ENCODE measurements around the gene TMEM258. TPM values are rescaled to one million over a fixed set of nuclear protein-coding genes. Genes with fewer than 3 reads are reported as not detected.

The TMEM258 gene
- total RNA-seq, 1 donor from 2014 or later = 94.0 TPM

- Histone ChIP-seq H3K27ac (no peak overlapping the region), H3K27me3 (no peaks in the 10 kb centered on the region), H3K36me3 (no peaks in the 10 kb centered on the region), H3K9me3 (no peaks in the 10 kb centered on the region), H3K4me1 (no peaks in the 10 kb centered on the region), H3K4me3 (no peak overlapping the region)
- DNase-seq = no peak
- intact Hi-C loops (cut with DNase I) = no loop called here
- TF ChIP-seq CTCF (IDR thresholded peaks at IDR 0.05) = no peak
- no peak for ATAC-seq
These were observed 45.8 kb downstream of the TMEM258 start for GRCh38 chr11:61746442-61747191.

GRCh38 chr11:61745781-61746441, 46.5 kb downstream of the TMEM258 start:
- ATAC-seq = no peak
- TF ChIP-seq CTCF (IDR thresholded peaks at IDR 0.05) = no peak
- no peak for DNase-seq
- Histone ChIP-seq H3K27ac (no peak overlapping the region), H3K36me3 (no peaks in the 10 kb centered on the region), H3K9me3 (no peaks in the 10 kb centered on the region), H3K4me3 (no peak overlapping the region), H3K4me1 (no peaks in the 10 kb centered on the region), H3K27me3 (no peaks in the 10 kb centered on the region)
- intact Hi-C loops (cut with DNase I) = no loop called here

DNA sequence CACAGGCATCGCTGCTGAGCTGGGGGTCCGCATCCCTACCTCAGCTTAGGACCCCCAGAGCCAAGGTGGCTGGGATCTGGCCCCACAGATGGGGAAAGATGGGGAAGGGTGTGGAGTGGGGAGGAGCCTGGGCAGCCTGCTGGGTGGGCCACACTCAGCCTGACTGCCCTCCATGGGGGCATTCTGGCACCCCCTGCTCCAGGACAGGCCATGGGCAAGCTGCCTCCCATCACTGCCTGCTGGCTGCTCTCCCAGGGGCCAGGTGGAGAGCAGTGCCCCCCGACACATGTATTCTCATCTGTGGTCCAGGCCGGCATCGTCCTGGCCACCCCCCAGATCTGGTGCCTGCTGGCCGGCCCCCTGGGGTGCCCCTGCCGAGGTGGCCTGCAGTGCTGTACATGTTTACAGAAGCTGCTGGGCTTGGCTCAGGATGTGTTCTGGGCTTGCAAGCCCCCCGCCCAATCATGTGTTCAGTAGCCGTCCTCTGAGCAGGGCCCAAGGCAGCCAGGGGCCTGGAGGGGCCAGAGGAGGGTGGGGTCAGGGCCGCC, 47.7 kb downstream of the TMEM258 start:
- Histone ChIP-seq H3K9me3 (no peaks in the 10 kb centered on the region), H3K27me3 (no peaks in the 10 kb centered on the region), H3K4me3 (no peak overlapping the region), H3K27ac (no peak overlapping the region), H3K36me3 (no peaks in the 10 kb centered on the region), H3K4me1 (no peaks in the 10 kb centered on the region)
- no peak for DNase-seq
- intact Hi-C loops (cut with DNase I) = no loop called here
- TF ChIP-seq CTCF (IDR thresholded peaks at IDR 0.05) = no peak
- ATAC-seq = no peak

- Histone ChIP-seq H3K4me3 (no peak overlapping the region), H3K27ac (no peak overlapping the region), H3K36me3 (no peaks in the 10 kb centered on the region), H3K9me3 (no peaks in the 10 kb centered on the region), H3K4me1 (no peaks in the 10 kb centered on the region), H3K27me3 (no peaks in the 10 kb centered on the region)
- TF ChIP-seq CTCF (IDR thresholded peaks at IDR 0.05) = no peak
- intact Hi-C loops (cut with DNase I) = no loop called here
- ATAC-seq = no peak
- DNase-seq = no peak
These were observed 48.2 kb downstream of the TMEM258 start for GRCh38 chr11:61744181-61744580.

- Histone ChIP-seq H3K36me3 (no peaks in the 10 kb centered on the region), H3K27ac (no peak overlapping the region), H3K4me3 (no peak overlapping the region), H3K9me3 (no peaks in the 10 kb centered on the region), H3K27me3 (no peaks in the 10 kb centered on the region), H3K4me1 (no peaks in the 10 kb centered on the region)
- TF ChIP-seq CTCF (IDR thresholded peaks at IDR 0.05) = no peak
- intact Hi-C loops (cut with DNase I) = no loop called here
- DNase-seq = no peak
- no peak for ATAC-seq
These were observed 48.8 kb downstream of the TMEM258 start for GRCh38 chr11:61743486-61744095.

All from upper lobe of right lung (tissue), 1 donor.